Pancreas (tissue), 10 donors: ENCODE results near the gene DDX56. TPM values are rescaled to one million over a fixed set of nuclear protein-coding genes. Genes with fewer than 3 reads are reported as not detected.
"Not testable (repeated sequence)": the region's sequence is repeated elsewhere in the genome, so short reads cannot be mapped to it uniquely, and the experiment has no call there.

Experiments
- ATAC-seq, 4 donors: fragments of 200-7000 bp; cut with Tn5 transposase; one replicate each; pipeline versions ENCODE4 v1.8.0 to v1.9.1; 2020; ENCODE audit warnings: mild to moderate bottlenecking in 4 of 4, moderate library complexity in 4 of 4
- DNase-seq, 6 donors: peaks; one replicate each; pipeline ENCODE4 v3.0.0-alpha.2; 2020
- FAIRE-seq: peaks from 2 replicates; lab custom pipeline; 2012; peaks lifted over from hg19 to GRCh38; lab: Jason Lieb, UNC
- H3K27ac ChIP-seq, 4 donors: fragments of 200-600 bp; sonication (generic); 1 replicate in 3 of 4; 2 replicates in 1 of 4; pipeline versions ENCODE4 v1.5.0 to v1.8.0; 2020
- H3K27me3 ChIP-seq, 4 donors: fragments of 200-600 bp; one replicate each; pipeline ENCODE4 v1.8.0; 2021
- H3K36me3 ChIP-seq, 3 donors: fragments of 200-600 bp; sonication (generic) in 1 of 3; one replicate each; pipeline versions ENCODE4 v1.5.0 to v1.8.0; 2020 to 2021
- H3K4me1 ChIP-seq, 3 donors: fragments of 200-600 bp; one replicate each; pipeline ENCODE4 v1.8.0; 2021
- H3K4me3 ChIP-seq, 4 donors: fragments of 200-600 bp; sonication (generic) in 2 of 4; one replicate each; pipeline versions ENCODE4 v1.5.0 to v1.8.0; 2020 to 2021
- H3K9me3 ChIP-seq, 4 donors: fragments of 200-600 bp; one replicate each; pipeline ENCODE4 v1.8.0; 2021
- CTCF ChIP-seq, 4 donors: fragments of 200-600 bp; sonication (generic) in 3 of 4; IDR thresholded peaks; one replicate each; pipeline versions ENCODE4 v1.5.0 to v1.8.0; 2021; ENCODE audit warnings: antibody characterized with exemption in 4 of 4
- WGBS, 2 donors: extraction: QIAGEN DNeasy Blood & Tissue Kit; methylation state at CpG; one replicate each; pipeline ENCODE4 v1.1.7; 2013; 5-methylcytosine and 5-hydroxymethylcytosine counted together
- intact Hi-C, 3 donors: fragments of 100-400 bp; cut with DNase I; formaldehyde crosslinking; loops; one replicate each; pipeline versions ENCODE4 v1.11.1 to v1.14.2; 2022
- polyA plus RNA-seq, 2 donors: library from polyadenylated mRNA; stranded (reverse); fragments of 200-250 nt; gene quantifications; one replicate each; pipeline ENCODE4 v1.2.3, GENCODE V29; 2013
- total RNA-seq, 6 donors: library from RNA; stranded (reverse); fragmentation: NEBNext Ultra II Directional in 4 of 6; extraction: Animal tissue kit (Norgen Biotek cat#: 25700) in 4 of 6; gene quantifications; one replicate each; pipeline versions ENCODE4 v1.2.1 to v1.2.4, GENCODE V29; 2021 to 2023
- donor health status: healthy with polysubstance abuse.
- donor health status: DM: no; HTN: no; CAD: no; lungs with moderate emphysema.
- donor health status: DM: no; HTN: no; CAD: no.
- donor health status: control.
- donor health status: control.
- donor health status: Bipolar disorder and iron deficiency.
- donor health status: DM: yes; HTN: yes; CAD: no.
- donor health status: DM: no; HTN: no; CAD: no.
- donor health status: DM: no; HTN: no; CAD: no.
- donor health status: DM: yes; HTN: yes; CAD: no.

DDX56 gene
- total and polyA plus RNA-seq, 8 donors, result 23.0 to 114 (median 30.4) TPM

GRCh38 chr7:44564606-44565005 is 9.1 kb downstream of the DDX56 start:
- Histone ChIP-seq H3K4me1 (no peaks in the 10 kb centered on the region), H3K9me3 (no peaks in the 10 kb centered on the region), H3K27ac (no peak overlapping the region), H3K27me3 (no peaks in the 10 kb centered on the region), H3K36me3 (peaks cover 12 to 35% (median 29%) of the 10 kb centered on the region in 3 donors), H3K4me3 (no peak overlapping the region)
- no peak for FAIRE-seq
- no peak for ATAC-seq
- intact Hi-C loops, result loop anchor here in 1 of 3 donors (10.0 kb wide), 1 partner anchor 320 kb away; no protein-coding TSS in a partner anchor
- no peak for DNase-seq
- 91 to 96% methylated on average over 2 of the region's 2 CpGs for WGBS, 2 donors
- TF ChIP-seq CTCF (IDR thresholded peaks at IDR 0.05), result no peak

DNA sequence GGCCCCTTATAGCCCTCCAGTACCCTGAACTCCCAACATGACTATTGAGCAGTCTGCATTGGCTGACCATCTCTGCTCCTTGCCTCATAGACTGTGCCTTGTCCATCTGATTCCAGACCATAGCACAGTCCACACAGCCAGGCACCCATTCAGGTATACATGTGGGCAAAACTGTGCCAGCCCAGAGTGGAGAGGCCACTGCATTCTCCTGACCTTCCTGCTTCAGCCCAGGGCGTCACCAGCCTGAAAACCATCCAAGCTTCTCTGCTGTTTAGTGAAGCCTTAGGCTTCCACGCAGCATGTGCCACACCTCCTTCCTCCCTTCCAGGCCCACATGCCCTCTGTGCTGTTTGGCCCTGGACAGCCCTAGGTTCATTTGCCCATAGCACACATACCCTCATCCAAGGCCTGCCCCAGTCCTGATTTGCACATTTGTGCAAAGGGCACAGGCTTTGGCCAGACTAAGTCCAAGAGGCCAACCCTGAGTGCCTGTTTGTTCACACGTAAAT is 10.5 kb downstream of the DDX56 start:
- no peaks in the 10 kb centered on the region for H3K9me3 ChIP-seq
- intact Hi-C loops, result loop anchor here in 1 of 3 donors (10.0 kb wide), 1 partner anchor 318 kb away; no protein-coding TSS in a partner anchor
- H3K4me1 ChIP-seq, result no peaks in the 10 kb centered on the region
- no peak for ATAC-seq
- TF ChIP-seq CTCF (IDR thresholded peaks at IDR 0.05), result no peak
- peaks cover 7 to 22% (median 15%) of the 10 kb centered on the region in 3 donors for H3K36me3 ChIP-seq
- H3K27me3 ChIP-seq, result no peaks in the 10 kb centered on the region
- 84 to 86% methylated on average over 3 of the region's 3 CpGs for WGBS, 2 donors
- DNase-seq, result no peak
- no peak overlapping the region for H3K27ac ChIP-seq
- no peak overlapping the region for H3K4me3 ChIP-seq
- no peak for FAIRE-seq

DNA sequence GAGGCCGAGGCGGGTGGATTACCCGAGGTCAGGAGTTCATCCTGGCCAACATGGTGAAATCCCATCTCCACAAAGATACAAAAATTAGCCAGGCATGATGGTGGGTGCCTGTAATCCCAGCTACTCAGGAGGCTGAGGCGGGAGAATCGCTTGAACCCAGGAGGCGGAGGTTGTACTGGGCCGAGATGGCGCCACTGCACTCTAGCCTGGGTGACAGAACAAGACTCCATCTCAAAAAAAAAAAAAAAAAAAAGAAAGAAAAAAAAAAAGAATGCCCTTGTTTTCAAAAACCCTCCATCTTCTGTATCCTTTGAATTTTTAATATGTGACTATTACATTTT is 11.1 kb downstream of the DDX56 start:
- 85 to 95% methylated on average over 8 of the region's 8 CpGs for WGBS, 2 donors
- not testable (repeated sequence) for FAIRE-seq, H3K9me3 ChIP-seq, H3K27me3 ChIP-seq, H3K4me1 ChIP-seq, ATAC-seq, DNase-seq, H3K4me3 ChIP-seq, H3K27ac ChIP-seq
- H3K36me3 ChIP-seq, result peaks cover 4 to 15% (median 9%) of the 10 kb centered on the region in 3 donors
- intact Hi-C loops, result loop anchor here in 1 of 3 donors (10.0 kb wide), 1 partner anchor 318 kb away; no protein-coding TSS in a partner anchor

- FAIRE-seq, result no peak
These were observed 11.6 kb downstream of the DDX56 start for GRCh38 chr7:44561962-44562621.

GRCh38 chr7:44561481-44561880 is 12.2 kb downstream of the DDX56 start:
- intact Hi-C loops, result loop anchor here in 1 of 3 donors (10.0 kb wide), 1 partner anchor 317 kb away; no protein-coding TSS in a partner anchor
- no peak for TF ChIP-seq CTCF (IDR thresholded peaks at IDR 0.05)
- Histone ChIP-seq H3K4me3 (no peak overlapping the region), H3K4me1 (no peaks in the 10 kb centered on the region), H3K27ac (no peak overlapping the region), H3K9me3 (no peaks in the 10 kb centered on the region), H3K36me3 (peaks cover 0 to 9% (median 3%) of the 10 kb centered on the region in 3 donors), H3K27me3 (no peaks in the 10 kb centered on the region)
- FAIRE-seq, result no peak
- WGBS, 2 donors, result 75 to 83% methylated on average over 6 of the region's 6 CpGs
- ATAC-seq, result no peak
- DNase-seq, result no peak

More at GRCh38 chr7:44561962-44562621, 11.6 kb downstream of the DDX56 start:
- H3K27ac ChIP-seq, result no peak overlapping the region
- H3K4me1 ChIP-seq, result no peaks in the 10 kb centered on the region
- no peaks in the 10 kb centered on the region for H3K9me3 ChIP-seq
- intact Hi-C loops, result loop anchor here in 1 of 3 donors (10.0 kb wide), 1 partner anchor 317 kb away; no protein-coding TSS in a partner anchor
- H3K36me3 ChIP-seq, result peaks cover 0 to 10% (median 4%) of the 10 kb centered on the region in 3 donors
- no peaks in the 10 kb centered on the region for H3K27me3 ChIP-seq
- ATAC-seq (peak in 2 of 4 donors; percentile 19 to 34), DNase-seq (no peak)
- WGBS, 2 donors, result 60 to 61% methylated on average over 7 of the region's 7 CpGs
- H3K4me3 ChIP-seq, result no peak overlapping the region
- no peak for TF ChIP-seq CTCF (IDR thresholded peaks at IDR 0.05)
